ENCODE data around the gene RXYLT1. TPM values are rescaled to one million over a fixed set of nuclear protein-coding genes. Genes with fewer than 3 reads are reported as not detected.

The RXYLT1 gene
- total RNA-seq, 2 experiments from 2014 or later, result 6.2 to 6.3 TPM

- no peak overlapping the region for H3K4me3 ChIP-seq (ENCODE audit: low read length)
- H3K36me3 ChIP-seq (ENCODE audit: insufficient read depth, low read length), result no peaks in the 10 kb centered on the region
- no peak for DNase-seq
- no peak overlapping the region for H3K27ac ChIP-seq (ENCODE audit: low read depth in 1 of 2, low read length in 2 of 2)
- no peaks in the 10 kb centered on the region for H3K9me3 ChIP-seq (ENCODE audit: control insufficient read depth in 1 of 2, insufficient read depth in 1 of 2, low read length in 2 of 2)
- Mint-ChIP-seq H3K4me1 (ENCODE audit: low read depth) (peaks cover 6% of the 10 kb centered on the region), H3K4me3 (no peak overlapping the region), H3K9me3 (no peaks in the 10 kb centered on the region), H3K27ac (no peak overlapping the region), H3K27me3 (peaks cover 25% of the 10 kb centered on the region), H3K36me3 (ENCODE audit: low read depth) (no peaks in the 10 kb centered on the region)
- intact Hi-C loops (cut with DNase I, micrococcal nuclease), result no loop called here
- TF ChIP-seq CTCF (IDR thresholded peaks at IDR 0.05), result no peak
- ChIA-PET CTCF (no interaction called here), POLR2A (no interaction called here)
- H3K4me1 ChIP-seq (ENCODE audit: insufficient read depth, low read length), result peaks cover 9% of the 10 kb centered on the region
- no peak for ATAC-seq (ENCODE audit: poor library complexity)
- H3K27me3 ChIP-seq (ENCODE audit: control insufficient read depth in 1 of 2, insufficient read depth in 2 of 2, low read length in 2 of 2), result peaks cover 10 to 17% of the 10 kb centered on the region in 2 experiments
Observed at GRCh38 chr12:63849106-63849620, 69.5 kb downstream of the RXYLT1 start.

DNA sequence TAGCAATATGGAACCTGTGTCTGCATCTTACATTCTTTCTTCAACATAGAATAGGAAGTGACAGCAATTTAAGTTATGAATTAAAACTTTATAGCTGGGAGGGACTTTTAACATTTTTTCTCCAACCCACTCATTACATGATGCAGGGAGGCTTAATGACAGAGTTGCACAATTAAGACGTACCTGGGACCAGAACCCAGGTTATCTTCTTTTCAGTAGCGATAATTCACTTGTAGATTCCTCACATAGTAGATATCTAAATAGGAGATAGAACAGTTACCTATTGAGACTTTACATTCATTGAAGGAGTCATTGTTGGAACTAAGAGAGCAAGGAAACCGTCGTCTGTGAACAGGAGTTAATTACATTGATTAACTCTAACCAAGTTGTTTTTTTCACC lies 69.9 kb downstream of the RXYLT1 start:
- Mint-ChIP-seq H3K27me3 (peaks cover 23% of the 10 kb centered on the region), H3K27ac (no peak overlapping the region), H3K36me3 (ENCODE audit: low read depth) (no peaks in the 10 kb centered on the region), H3K4me1 (ENCODE audit: low read depth) (peaks cover 4% of the 10 kb centered on the region), H3K4me3 (no peak overlapping the region), H3K9me3 (no peaks in the 10 kb centered on the region)
- POLR2A ChIA-PET, result no interaction called here
- H3K9me3 ChIP-seq (ENCODE audit: control insufficient read depth in 1 of 2, insufficient read depth in 1 of 2, low read length in 2 of 2), result no peaks in the 10 kb centered on the region
- DNase-seq (no peak), ATAC-seq (ENCODE audit: poor library complexity) (no peak)
- intact Hi-C loops (cut with DNase I, micrococcal nuclease), result no loop called here
- no peak for TF ChIP-seq CTCF (IDR thresholded peaks at IDR 0.05)
- no peak overlapping the region for H3K4me3 ChIP-seq (ENCODE audit: low read length)
- no peaks in the 10 kb centered on the region for H3K36me3 ChIP-seq (ENCODE audit: insufficient read depth, low read length)
- H3K27me3 ChIP-seq (ENCODE audit: control insufficient read depth in 1 of 2, insufficient read depth in 2 of 2, low read length in 2 of 2), result peaks cover 7 to 13% of the 10 kb centered on the region in 2 experiments
- H3K4me1 ChIP-seq (ENCODE audit: insufficient read depth, low read length), result peaks cover 4% of the 10 kb centered on the region
- CTCF ChIA-PET, result no interaction called here
- H3K27ac ChIP-seq (ENCODE audit: low read depth in 1 of 2, low read length in 2 of 2), result no peak overlapping the region

DNA sequence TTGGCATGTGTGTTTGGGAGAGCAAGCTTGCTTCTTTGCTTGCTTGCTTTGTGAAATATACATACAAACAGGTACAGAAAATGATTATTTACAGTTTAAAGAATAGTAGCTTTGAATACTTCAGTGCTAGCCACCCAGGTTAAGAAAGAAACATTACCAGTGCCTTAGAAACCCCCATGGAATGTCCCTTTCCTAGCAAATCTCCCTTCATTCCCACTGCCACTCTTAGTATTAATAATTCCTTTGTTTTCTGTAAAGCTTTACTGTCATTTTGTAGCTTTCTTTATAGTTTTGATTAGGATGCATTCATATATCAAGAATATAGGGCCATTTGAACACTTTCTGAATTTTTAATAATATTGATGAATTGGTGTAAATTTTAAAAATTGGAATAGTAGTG lies 74.3 kb downstream of the RXYLT1 start:
- ChIA-PET CTCF (no interaction called here), POLR2A (interaction anchor here (0.5 kb wide), 1 partner anchor 1557 kb away, joined by 3 read pairs; no protein-coding TSS in a partner anchor)
- Mint-ChIP-seq H3K4me3 (no peak overlapping the region), H3K27me3 (peaks cover 7% of the 10 kb centered on the region), H3K9me3 (no peaks in the 10 kb centered on the region), H3K27ac (no peak overlapping the region), H3K36me3 (ENCODE audit: low read depth) (no peaks in the 10 kb centered on the region), H3K4me1 (ENCODE audit: low read depth) (no peaks in the 10 kb centered on the region)
- H3K4me3 ChIP-seq (ENCODE audit: low read length), result no peak overlapping the region
- H3K4me1 ChIP-seq (ENCODE audit: insufficient read depth, low read length), result no peaks in the 10 kb centered on the region
- DNase-seq (no peak), ATAC-seq (ENCODE audit: poor library complexity) (no peak)
- intact Hi-C loops (cut with DNase I, micrococcal nuclease), result no loop called here
- no peaks in the 10 kb centered on the region for H3K9me3 ChIP-seq (ENCODE audit: control insufficient read depth in 1 of 2, insufficient read depth in 1 of 2, low read length in 2 of 2)
- H3K27me3 ChIP-seq (ENCODE audit: control insufficient read depth in 1 of 2, insufficient read depth in 2 of 2, low read length in 2 of 2), result no peaks in the 10 kb centered on the region
- H3K36me3 ChIP-seq (ENCODE audit: insufficient read depth, low read length), result no peaks in the 10 kb centered on the region
- no peak for TF ChIP-seq CTCF (IDR thresholded peaks at IDR 0.05)
- H3K27ac ChIP-seq (ENCODE audit: low read depth in 1 of 2, low read length in 2 of 2), result no peak overlapping the region
